Peyer's patch (tissue), 4 donors: ENCODE data around the gene CCDC187.

Source experiments
- POLR2A ChIP-seq, 2 donors: fragments of 450-650 bp; IDR thresholded peaks; one replicate each; pipeline ENCODE4 v1.5.1; 2017; ENCODE audit warnings: antibody characterized with exemption in 2 of 2, mild to moderate bottlenecking in 2 of 2, moderate library complexity in 2 of 2
- TF ChIP-seq, protein P1 (sequence below), 6 experiments: fragments of 450-650 bp in 4 of 6; fragments of 200-600 bp in 2 of 6; sonication (generic) in 1 of 6; IDR thresholded peaks; one replicate each; pipeline ENCODE4 v1.5.1; 2017 to 2019; ENCODE audit warnings: antibody characterized with exemption in 6 of 6, mild to moderate bottlenecking in 3 of 6, moderate library complexity in 1 of 6

DNA sequence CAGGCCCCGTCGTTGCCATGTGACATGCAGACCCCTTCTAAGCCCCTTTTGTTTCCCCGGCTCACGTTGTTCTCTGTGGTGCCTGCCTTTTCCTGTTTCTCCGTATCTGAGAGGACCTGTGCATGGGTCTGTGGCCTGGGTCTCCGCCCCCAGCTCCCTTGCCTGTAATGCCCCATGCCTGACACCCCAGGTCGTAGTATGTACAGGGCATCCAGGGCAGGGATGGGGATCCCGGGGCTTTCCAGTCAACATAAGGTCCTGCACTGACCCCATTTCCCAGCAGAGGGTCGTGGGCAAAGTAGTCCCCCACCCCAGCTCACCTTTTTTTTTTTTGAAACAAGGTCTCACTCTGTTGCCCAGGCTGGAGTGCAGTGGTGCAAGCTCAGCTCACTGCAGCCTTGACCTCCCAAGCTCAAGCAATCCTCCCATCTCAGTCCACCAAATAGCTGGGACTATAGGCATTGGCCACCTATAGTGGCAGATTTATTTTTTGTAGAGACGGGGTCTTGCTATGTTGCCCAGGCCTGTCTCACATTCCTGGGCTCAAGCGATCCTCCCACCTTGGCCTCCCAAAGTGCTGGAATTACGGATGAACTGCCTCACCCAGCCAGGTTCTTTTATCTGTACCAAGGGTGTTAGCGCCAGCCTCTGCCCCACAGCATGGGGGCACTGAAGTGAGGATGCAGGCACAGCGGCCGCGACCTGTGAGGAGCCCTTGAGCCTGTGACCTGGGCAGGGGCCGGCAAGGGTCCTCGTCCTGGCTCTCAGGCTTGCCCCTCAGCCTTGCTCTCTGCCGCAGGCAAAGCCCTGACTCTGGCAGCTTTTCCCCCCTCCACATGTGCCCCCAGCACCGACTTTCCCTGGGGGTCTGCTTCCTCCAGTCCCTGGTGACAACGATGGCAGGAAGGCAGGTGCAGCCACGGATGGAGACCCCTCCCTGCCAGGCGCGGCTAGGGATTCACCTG is 39.2 kb downstream of the CCDC187 start:
- TF ChIP-seq, protein P1, sequence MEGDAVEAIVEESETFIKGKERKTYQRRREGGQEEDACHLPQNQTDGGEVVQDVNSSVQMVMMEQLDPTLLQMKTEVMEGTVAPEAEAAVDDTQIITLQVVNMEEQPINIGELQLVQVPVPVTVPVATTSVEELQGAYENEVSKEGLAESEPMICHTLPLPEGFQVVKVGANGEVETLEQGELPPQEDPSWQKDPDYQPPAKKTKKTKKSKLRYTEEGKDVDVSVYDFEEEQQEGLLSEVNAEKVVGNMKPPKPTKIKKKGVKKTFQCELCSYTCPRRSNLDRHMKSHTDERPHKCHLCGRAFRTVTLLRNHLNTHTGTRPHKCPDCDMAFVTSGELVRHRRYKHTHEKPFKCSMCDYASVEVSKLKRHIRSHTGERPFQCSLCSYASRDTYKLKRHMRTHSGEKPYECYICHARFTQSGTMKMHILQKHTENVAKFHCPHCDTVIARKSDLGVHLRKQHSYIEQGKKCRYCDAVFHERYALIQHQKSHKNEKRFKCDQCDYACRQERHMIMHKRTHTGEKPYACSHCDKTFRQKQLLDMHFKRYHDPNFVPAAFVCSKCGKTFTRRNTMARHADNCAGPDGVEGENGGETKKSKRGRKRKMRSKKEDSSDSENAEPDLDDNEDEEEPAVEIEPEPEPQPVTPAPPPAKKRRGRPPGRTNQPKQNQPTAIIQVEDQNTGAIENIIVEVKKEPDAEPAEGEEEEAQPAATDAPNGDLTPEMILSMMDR (IDR thresholded peaks at IDR 0.05), result no peak
- no peak for TF ChIP-seq POLR2A (IDR thresholded peaks at IDR 0.05)
